Kidney (tissue), 14 donors: ENCODE results near the gene LHFPL3. TPM values are rescaled to one million over a fixed set of nuclear protein-coding genes. Genes with fewer than 3 reads are reported as not detected.

Experiments
- DNase-seq, 5 donors: peaks; one replicate each; pipeline ENCODE4 v3.0.0-alpha.2; 2013 to 2020
- FAIRE-seq: peaks from 2 replicates; lab custom pipeline; 2012; peaks lifted over from hg19 to GRCh38; lab: Jason Lieb, UNC
- H3K27ac ChIP-seq, 2 donors: one replicate each; pipeline ENCODE4 v1.7.0; 2013; ENCODE audit warnings: low read depth in 2 of 2, low read length in 2 of 2, inconsistent platforms in 1 of 2
- H3K27me3 ChIP-seq: one replicate; pipeline ENCODE4 v1.7.1; 2013; ENCODE audit warnings: low read length, inconsistent platforms; ENCODE audit not compliant: control insufficient read depth, insufficient read depth
- H3K36me3 ChIP-seq, 3 donors: one replicate each; pipeline versions ENCODE4 v1.7.0 to v1.7.1; 2013; ENCODE audit warnings: low read length in 3 of 3, control low read depth in 1 of 3, inconsistent platforms in 1 of 3; ENCODE audit not compliant: insufficient read depth in 3 of 3, control insufficient read depth in 2 of 3
- H3K4me1 ChIP-seq, 3 donors: one replicate each; pipeline versions ENCODE4 v1.7.0 to v1.7.1; 2013; ENCODE audit warnings: low read length in 3 of 3, inconsistent platforms in 1 of 3, low read depth in 1 of 3; ENCODE audit not compliant: control insufficient read depth in 2 of 3, insufficient read depth in 2 of 3
- H3K4me3 ChIP-seq, 3 donors: one replicate each; pipeline versions ENCODE4 v1.7.0 to v1.8.1; 2013; ENCODE audit warnings: low read length in 3 of 3, control low read depth in 1 of 3, inconsistent platforms in 1 of 3
- H3K9ac ChIP-seq, 3 donors: one replicate each; pipeline versions ENCODE4 v1.7.0 to v1.7.1; 2013; ENCODE audit warnings: low read length in 3 of 3, control low read depth in 1 of 3, inconsistent platforms in 1 of 3
- H3K9me3 ChIP-seq, 3 donors: one replicate each; pipeline versions ENCODE4 v1.7.0 to v1.7.1; 2013; ENCODE audit warnings: low read length in 3 of 3, control low read depth in 1 of 3, inconsistent platforms in 1 of 3; ENCODE audit not compliant: control insufficient read depth in 2 of 3, insufficient read depth in 1 of 3
- CTCF ChIP-seq: IDR thresholded peaks from 3 replicates; pipeline ENCODE4 v1.5.1; 2012; ENCODE audit warnings: mild to moderate bottlenecking, moderate library complexity, borderline replicate concordance; ENCODE audit not compliant: insufficient read depth; ENCODE audit errors: extremely low read depth
- intact Hi-C: fragments of 100-400 bp; cut with DNase I; formaldehyde crosslinking; loops from one replicate; pipeline ENCODE4 v1.11.1; 2022
- polyA plus RNA-seq: library from polyadenylated mRNA; stranded (reverse); fragments of 350-450 nt; fragmentation: Illumina TruSeq; extraction: RNeasy Lipid Tissue Mini Kit (QIAGEN cat#74804); gene quantifications from one replicate; pipeline ENCODE4 v1.2.3, GENCODE V29; 2014; ENCODE audit warnings: low read depth, low replicate concordance; ENCODE audit not compliant: insufficient read depth
- total RNA-seq: library from RNA; stranded (reverse); fragmentation: NEBNext Ultra II Directional; extraction: Animal tissue kit (Norgen Biotek cat#: 25700); gene quantifications from one replicate; pipeline ENCODE4 v1.2.1, GENCODE V29; 2021
- donor health status: control.
- donor health status: control.
- donor health status: control.
- donor health status: control.
- donor health status: control.
- donor health status: DM: yes; HTN: yes; CAD: no.
- donor health status: Normal renal cell carcinoma (clear cell type).

The LHFPL3 gene
- total and polyA plus RNA-seq, 2 donors from 2014 or later, result not detected

- Histone ChIP-seq H3K4me1 (no peaks in the 10 kb centered on the region), H3K4me3 (no peak overlapping the region), H3K9me3 (no peaks in the 10 kb centered on the region), H3K9ac (no peak overlapping the region), H3K27me3 (no peaks in the 10 kb centered on the region), H3K36me3 (no peaks in the 10 kb centered on the region), H3K27ac (no peak overlapping the region)
- no peak for TF ChIP-seq CTCF
- intact Hi-C loops, result no loop called here
- DNase-seq (no peak), FAIRE-seq (no peak)
Observed at GRCh38 chr7:104814126-104814525, 485.7 kb downstream of the LHFPL3 start.

GRCh38 chr7:104814671-104815400, 486.4 kb downstream of the LHFPL3 start:
- FAIRE-seq (no peak), DNase-seq (peak in 1 of 5 donors; percentile 59)
- H3K27me3 ChIP-seq, result no peaks in the 10 kb centered on the region
- H3K27ac ChIP-seq, result no peak overlapping the region
- no peak overlapping the region for H3K4me3 ChIP-seq
- TF ChIP-seq CTCF, result no peak
- no peaks in the 10 kb centered on the region for H3K4me1 ChIP-seq
- H3K9me3 ChIP-seq, result no peaks in the 10 kb centered on the region
- H3K9ac ChIP-seq, result no peak overlapping the region
- intact Hi-C loops, result no loop called here
- no peaks in the 10 kb centered on the region for H3K36me3 ChIP-seq

GRCh38 chr7:104816537-104816936, 488.1 kb downstream of the LHFPL3 start:
- Histone ChIP-seq H3K36me3 (no peaks in the 10 kb centered on the region), H3K4me1 (peaks cover 0 to 4% (median 0%) of the 10 kb centered on the region in 3 donors), H3K4me3 (no peak overlapping the region), H3K9ac (no peak overlapping the region), H3K9me3 (no peaks in the 10 kb centered on the region), H3K27ac (no peak overlapping the region), H3K27me3 (no peaks in the 10 kb centered on the region)
- intact Hi-C loops, result no loop called here
- TF ChIP-seq CTCF, result no peak
- FAIRE-seq (no peak), DNase-seq (no peak)
